Right lobe of liver (tissue), 4 donors: ENCODE results near the gene DNAJB14.

Experiments used
- POLR2A ChIP-seq: fragments of 450-650 bp; IDR thresholded peaks from one replicate; pipeline ENCODE4 v1.6.1; 2017; ENCODE audit warnings: antibody characterized with exemption, mild to moderate bottlenecking
- TF ChIP-seq, protein P1 (sequence below), 4 donors: fragments of 200-600 bp in 3 of 4; fragments of 450-650 bp in 1 of 4; IDR thresholded peaks; one replicate each; pipeline versions ENCODE4 v1.5.1 to v1.8.0; 2016 to 2022; ENCODE audit warnings: antibody characterized with exemption in 4 of 4, mild to moderate bottlenecking in 2 of 4
- donor health status: DM: no; HTN: no; CAD: no.
- donor health status: DM: no; HTN: no; CAD: no.
- donor health status: DM: no; HTN: yes; CAD: no.

- TF ChIP-seq POLR2A, result no peak
- TF ChIP-seq, protein P1, sequence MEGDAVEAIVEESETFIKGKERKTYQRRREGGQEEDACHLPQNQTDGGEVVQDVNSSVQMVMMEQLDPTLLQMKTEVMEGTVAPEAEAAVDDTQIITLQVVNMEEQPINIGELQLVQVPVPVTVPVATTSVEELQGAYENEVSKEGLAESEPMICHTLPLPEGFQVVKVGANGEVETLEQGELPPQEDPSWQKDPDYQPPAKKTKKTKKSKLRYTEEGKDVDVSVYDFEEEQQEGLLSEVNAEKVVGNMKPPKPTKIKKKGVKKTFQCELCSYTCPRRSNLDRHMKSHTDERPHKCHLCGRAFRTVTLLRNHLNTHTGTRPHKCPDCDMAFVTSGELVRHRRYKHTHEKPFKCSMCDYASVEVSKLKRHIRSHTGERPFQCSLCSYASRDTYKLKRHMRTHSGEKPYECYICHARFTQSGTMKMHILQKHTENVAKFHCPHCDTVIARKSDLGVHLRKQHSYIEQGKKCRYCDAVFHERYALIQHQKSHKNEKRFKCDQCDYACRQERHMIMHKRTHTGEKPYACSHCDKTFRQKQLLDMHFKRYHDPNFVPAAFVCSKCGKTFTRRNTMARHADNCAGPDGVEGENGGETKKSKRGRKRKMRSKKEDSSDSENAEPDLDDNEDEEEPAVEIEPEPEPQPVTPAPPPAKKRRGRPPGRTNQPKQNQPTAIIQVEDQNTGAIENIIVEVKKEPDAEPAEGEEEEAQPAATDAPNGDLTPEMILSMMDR (IDR thresholded peaks at IDR 0.05), result no peak
These were observed 766 bp upstream of the DNAJB14 start for GRCh38 chr4:99947190-99947578.
